ENCODE results near the gene RNFT2. TPM values are rescaled to one million over a fixed set of nuclear protein-coding genes. Genes with fewer than 3 reads are reported as not detected.
"Not testable (repeated sequence)": the region's sequence is repeated elsewhere in the genome, so short reads cannot be mapped to it uniquely, and the experiment has no call there.

The RNFT2 gene
- total RNA-seq, 1 experiment from 2014 or later = 12.3 TPM

- Histone ChIP-seq H3K36me3 (ENCODE audit: control insufficient read depth, insufficient read depth, low read length) (no peaks in the 10 kb centered on the region), H3K4me3 (ENCODE audit: low read depth in 2 of 2, low read length in 2 of 2) (no peak overlapping the region), H3K4me1 (ENCODE audit: control insufficient read depth, insufficient read depth, low read length) (peaks cover 10% of the 10 kb centered on the region), H3K27ac (ENCODE audit: low read length) (no peak overlapping the region), H3K27me3 (ENCODE audit: control insufficient read depth, insufficient read depth, low read length) (no peaks in the 10 kb centered on the region), H3K9me3 (ENCODE audit: control insufficient read depth, insufficient read depth, low read depth, low read length) (no peaks in the 10 kb centered on the region)
- no TSS peak for BruUV-seq (replicated peaks)
- intact Hi-C loops (cut with micrococcal nuclease; ENCODE audit: unreplicated experiment) = no loop called here
- TF ChIP-seq REST (IDR thresholded peaks at IDR 0.05; ENCODE audit: insufficient read depth in 1 of 2, low read depth in 2 of 2, low read length in 1 of 2) (no peak), POLR2AphosphoS5 (IDR thresholded peaks at IDR 0.05; ENCODE audit: low read depth, low read length) (no peak)
- CTCF ChIA-PET = no interaction called here
- POLR2A ChIA-PET = no interaction called here
- in situ Hi-C loops (cut with HindIII; ENCODE audit: low pct_unique_long_range_greater_than_20kb, low sequenced_read_pairs) = no loop called here
- DNase-seq (ENCODE audit: low read depth, low spot score) (no peak), ATAC-seq (peak; percentile 79)
Observed at GRCh38 chr12:116813271-116814041, 75.3 kb downstream of the RNFT2 start.

- intact Hi-C loops (cut with micrococcal nuclease; ENCODE audit: unreplicated experiment); BruUV-seq (replicated peaks); in situ Hi-C loops (cut with HindIII; ENCODE audit: low pct_unique_long_range_greater_than_20kb, low sequenced_read_pairs); H3K36me3 ChIP-seq (ENCODE audit: control insufficient read depth, insufficient read depth, low read length); H3K4me3 ChIP-seq (ENCODE audit: low read depth in 2 of 2, low read length in 2 of 2); CTCF ChIA-PET; H3K9me3 ChIP-seq (ENCODE audit: control insufficient read depth, insufficient read depth, low read depth, low read length); ATAC-seq; DNase-seq (ENCODE audit: low read depth, low spot score); H3K27me3 ChIP-seq (ENCODE audit: control insufficient read depth, insufficient read depth, low read length); H3K27ac ChIP-seq (ENCODE audit: low read length): not testable (repeated sequence)
- POLR2A ChIA-PET = interaction anchor here (0.6 kb wide), 1 partner anchor 1281 kb away, joined by 7 read pairs; no protein-coding TSS in a partner anchor
- H3K4me1 ChIP-seq (ENCODE audit: control insufficient read depth, insufficient read depth, low read length) = peaks cover 14% of the 10 kb centered on the region
Observed at GRCh38 chr12:116814766-116815165, 76.7 kb downstream of the RNFT2 start.

- CTCF ChIA-PET = no interaction called here
- TF ChIP-seq TCF7L2 (IDR thresholded peaks at IDR 0.05; ENCODE audit: low read depth, low read length) (no peak), REST (IDR thresholded peaks at IDR 0.05; ENCODE audit: insufficient read depth in 1 of 2, low read depth in 2 of 2, low read length in 1 of 2) (no peak), CTCF (IDR thresholded peaks at IDR 0.05) (no peak), POLR2AphosphoS5 (IDR thresholded peaks at IDR 0.05; ENCODE audit: low read depth, low read length) (no peak), SIN3A (IDR thresholded peaks at IDR 0.05; ENCODE audit: borderline replicate concordance, insufficient read depth, low read depth, low read length) (no peak)
- intact Hi-C loops (cut with micrococcal nuclease; ENCODE audit: unreplicated experiment) (no loop called here), in situ Hi-C loops (cut with HindIII; ENCODE audit: low pct_unique_long_range_greater_than_20kb, low sequenced_read_pairs) (no loop called here)
- ATAC-seq = no peak
- Histone ChIP-seq H3K4me3 (ENCODE audit: low read depth in 2 of 2, low read length in 2 of 2) (peak overlapping the region; percentile 78 to 96), H3K27me3 (ENCODE audit: control insufficient read depth, insufficient read depth, low read length) (no peaks in the 10 kb centered on the region), H3K36me3 (ENCODE audit: control insufficient read depth, insufficient read depth, low read length) (no peaks in the 10 kb centered on the region; the same call in 1 of the 2 replicates), H3K9me3 (ENCODE audit: control insufficient read depth, insufficient read depth, low read depth, low read length) (no peaks in the 10 kb centered on the region), H3K4me1 (ENCODE audit: control insufficient read depth, insufficient read depth, low read length) (peaks cover 11% of the 10 kb centered on the region), H3K27ac (ENCODE audit: low read length) (peak overlapping the region; percentile 85)
- BruUV-seq (replicated peaks) = no TSS peak
- POLR2A ChIA-PET = no interaction called here
- DNase-seq (ENCODE audit: low read depth, low spot score) = no peak
Observed at GRCh38 chr12:116818341-116818856, 80.3 kb downstream of the RNFT2 start.

Measured in Panc1 (cell line).